Type B pancreatic cell (in vitro differentiated cells): ENCODE data around the gene CCNYL1. TPM values are rescaled to one million over a fixed set of nuclear protein-coding genes. Genes with fewer than 3 reads are reported as not detected.
A peak's percentile ranks its signal among the peaks of the same experiment; 100 is the strongest.

Source experiments
- DNase-seq: peaks from one replicate; pipeline ENCODE4 v3.0.0; 2021; ENCODE audit warnings: mixed read lengths; ENCODE audit not compliant: unreplicated experiment; ENCODE audit errors: extremely low spot score
- H3K27ac Mint-ChIP-seq: 2 replicates; pipeline ENCODE4 v1.8.0; 2021; ENCODE audit warnings: mild to moderate bottlenecking, mixed read lengths
- H3K27me3 Mint-ChIP-seq: 2 replicates; pipeline ENCODE4 v1.8.0; 2021; ENCODE audit warnings: mixed read lengths
- H3K36me3 Mint-ChIP-seq: 2 replicates; pipeline ENCODE4 v1.8.0; 2021; ENCODE audit warnings: mixed read lengths
- H3K4me1 Mint-ChIP-seq: one replicate; pipeline ENCODE4 v1.8.0; 2021; ENCODE audit warnings: mixed read lengths; ENCODE audit not compliant: unreplicated experiment
- H3K4me3 Mint-ChIP-seq: 2 replicates; pipeline ENCODE4 v1.8.0; 2021; ENCODE audit warnings: mild to moderate bottlenecking, mixed read lengths
- H3K9me3 Mint-ChIP-seq: 2 replicates; pipeline ENCODE4 v1.8.0; 2021; ENCODE audit warnings: mixed read lengths
- CTCF ChIP-seq: fragments of 200-600 bp; sonication (generic); conservative IDR thresholded peaks from 2 replicates; pipeline ENCODE4 v1.5.0; 2021; ENCODE audit warnings: antibody characterized with exemption, mild to moderate bottlenecking
- total RNA-seq: library from RNA; stranded (reverse); gene quantifications from 2 replicates; pipeline ENCODE4 v1.2.1, GENCODE V29; 2021; ENCODE audit warnings: low replicate concordance

Gene CCNYL1
- total RNA-seq, 1 donor from 2014 or later, result 20.8 TPM

GRCh38 chr2:207784898-207785297, 73.5 kb downstream of the CCNYL1 start:
- H3K27ac Mint-ChIP-seq, result peak overlapping the region; percentile 24
- no peaks in the 10 kb centered on the region for H3K27me3 Mint-ChIP-seq
- no peaks in the 10 kb centered on the region for H3K9me3 Mint-ChIP-seq
- no peak for DNase-seq
- no peaks in the 10 kb centered on the region for H3K36me3 Mint-ChIP-seq
- TF ChIP-seq CTCF, result no peak
- no peak overlapping the region for H3K4me3 Mint-ChIP-seq
- peaks cover 7% of the 10 kb centered on the region for H3K4me1 Mint-ChIP-seq

- Mint-ChIP-seq H3K27ac (no peak overlapping the region), H3K4me1 (peaks cover 10% of the 10 kb centered on the region), H3K4me3 (no peak overlapping the region), H3K9me3 (no peaks in the 10 kb centered on the region), H3K36me3 (no peaks in the 10 kb centered on the region), H3K27me3 (no peaks in the 10 kb centered on the region)
- no peak for DNase-seq
- TF ChIP-seq CTCF, result no peak
Measured at GRCh38 chr2:207787017-207787416, 75.6 kb downstream of the CCNYL1 start.

GRCh38 chr2:207787800-207788199, 76.4 kb downstream of the CCNYL1 start:
- H3K9me3 Mint-ChIP-seq, result no peaks in the 10 kb centered on the region
- H3K4me3 Mint-ChIP-seq, result no peak overlapping the region
- H3K4me1 Mint-ChIP-seq, result peaks cover 10% of the 10 kb centered on the region
- DNase-seq, result no peak
- H3K36me3 Mint-ChIP-seq, result no peaks in the 10 kb centered on the region
- H3K27ac Mint-ChIP-seq, result no peak overlapping the region
- no peak for TF ChIP-seq CTCF
- H3K27me3 Mint-ChIP-seq, result no peaks in the 10 kb centered on the region

GRCh38 chr2:207790898-207791297, 79.5 kb downstream of the CCNYL1 start:
- Mint-ChIP-seq H3K27me3 (no peaks in the 10 kb centered on the region), H3K4me1 (peaks cover 4% of the 10 kb centered on the region), H3K4me3 (no peak overlapping the region), H3K27ac (no peak overlapping the region), H3K36me3 (no peaks in the 10 kb centered on the region), H3K9me3 (no peaks in the 10 kb centered on the region)
- DNase-seq, result no peak
- no peak for TF ChIP-seq CTCF

GRCh38 chr2:207791579-207792243, 80.3 kb downstream of the CCNYL1 start:
- Mint-ChIP-seq H3K36me3 (no peaks in the 10 kb centered on the region), H3K4me1 (peaks cover 4% of the 10 kb centered on the region), H3K27me3 (no peaks in the 10 kb centered on the region), H3K4me3 (no peak overlapping the region), H3K27ac (no peak overlapping the region), H3K9me3 (no peaks in the 10 kb centered on the region)
- no peak for DNase-seq
- no peak for TF ChIP-seq CTCF
